ENCODE measurements around the gene TMEM37.

Gene TMEM37

DNA sequence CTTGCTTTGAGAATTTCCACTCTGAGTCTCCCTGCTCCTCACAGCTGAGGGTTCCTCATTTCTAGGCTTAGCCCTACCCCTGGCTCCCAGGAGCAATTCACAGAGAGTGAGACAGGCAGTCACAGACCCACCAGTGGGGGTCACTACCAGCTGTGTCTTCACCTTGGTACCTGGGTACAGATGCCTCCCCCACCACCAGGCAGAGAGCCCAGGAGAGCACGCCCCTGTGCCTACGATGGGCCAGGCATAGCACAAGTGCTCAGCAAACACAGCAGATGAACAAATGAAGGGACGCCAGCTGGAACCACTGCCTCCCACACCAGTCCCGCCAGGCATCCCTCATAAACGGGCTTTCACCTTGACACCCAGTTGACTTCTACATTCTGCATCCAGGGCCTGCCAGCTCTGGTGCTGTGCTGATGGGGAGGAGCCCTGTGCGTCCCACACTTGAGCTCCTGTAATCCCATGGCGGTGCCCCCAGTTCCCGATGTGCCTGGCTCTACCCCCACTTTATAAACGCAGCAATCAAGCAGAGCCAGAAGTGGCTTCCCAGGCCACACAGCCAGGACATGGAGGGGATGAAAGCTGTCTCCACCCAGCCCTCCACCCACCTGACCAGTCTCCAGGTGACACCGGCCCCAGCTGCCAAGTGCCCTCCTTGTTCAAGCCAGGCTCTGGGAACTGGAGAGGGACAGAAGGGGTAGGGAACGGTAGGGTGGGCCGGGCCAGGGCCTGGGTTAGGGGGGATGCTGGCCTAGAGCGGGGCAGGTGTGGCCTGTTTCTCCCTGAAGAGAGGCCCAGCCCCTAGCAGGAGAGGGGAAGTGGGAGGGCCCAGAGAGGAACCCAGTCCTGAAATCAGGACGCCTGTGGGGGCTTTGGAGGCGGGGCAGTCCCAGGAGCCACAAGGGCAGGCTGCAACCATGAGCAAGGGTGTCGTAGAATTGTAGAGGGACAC is 50.1 kb downstream of the TMEM37 start:
- no peak for DNase-seq

DNA sequence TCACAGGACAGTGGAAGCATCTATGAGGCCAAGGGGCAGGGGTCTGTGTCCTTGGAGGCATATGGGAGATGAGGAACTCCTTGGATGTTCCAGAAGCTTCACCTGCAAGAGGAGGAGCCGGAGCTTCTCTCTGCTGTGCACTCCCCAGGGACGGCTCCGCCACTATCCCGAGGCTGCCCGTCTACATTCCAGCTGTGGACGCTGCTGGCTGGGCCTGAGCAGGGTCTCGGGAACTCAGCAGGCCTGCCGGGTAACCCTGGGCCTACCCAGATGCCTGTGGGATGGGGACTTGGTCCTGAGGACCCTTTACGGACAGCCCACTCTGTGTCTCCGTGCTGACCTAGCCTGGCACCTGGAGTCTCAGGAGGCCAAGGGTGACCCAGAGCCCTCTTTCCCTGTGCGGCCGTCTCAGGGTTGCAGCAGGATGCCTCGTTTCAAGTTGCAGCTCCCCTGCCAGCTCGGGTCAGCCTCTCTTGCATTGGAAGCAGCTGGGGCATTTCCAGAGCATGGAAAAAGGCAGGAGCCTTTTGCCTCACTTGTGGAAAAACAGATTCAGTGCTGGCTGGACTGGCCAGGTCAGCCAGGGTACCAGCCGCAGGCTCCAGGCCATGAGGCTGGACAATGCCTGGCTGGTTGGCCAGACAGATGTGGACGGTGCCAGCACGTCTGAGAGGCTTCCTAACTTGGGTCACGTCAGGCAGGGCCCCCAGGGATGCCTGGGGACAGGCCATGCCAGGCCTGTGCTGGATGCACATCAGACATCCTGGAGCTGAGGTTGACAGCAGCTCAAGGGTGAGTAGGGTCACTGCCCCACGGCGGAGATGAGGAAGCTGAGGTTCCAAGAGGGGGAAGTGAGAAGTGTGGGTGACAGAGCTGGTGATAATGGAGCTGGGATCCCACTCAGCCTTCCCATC is 51.1 kb downstream of the TMEM37 start:
- peak; percentile 63 for DNase-seq

DNA sequence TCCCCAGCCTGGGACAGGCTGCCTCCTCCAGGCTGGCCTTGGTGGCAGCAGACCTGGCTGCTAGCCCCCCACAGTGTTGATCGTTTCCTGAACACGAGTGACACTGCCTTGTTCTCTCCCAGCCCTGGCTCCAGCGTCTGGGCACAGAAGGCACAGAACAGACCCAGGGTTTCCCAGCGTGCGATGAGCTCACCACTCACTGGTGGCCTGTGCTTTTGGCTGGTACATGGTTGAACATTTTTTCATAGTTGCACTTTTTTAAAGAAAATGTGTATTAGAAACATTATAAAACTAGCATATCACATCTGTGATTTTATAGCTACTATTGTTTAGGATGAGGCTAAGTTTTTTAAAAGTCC is 51.7 kb downstream of the TMEM37 start:
- no peak for DNase-seq

DNA sequence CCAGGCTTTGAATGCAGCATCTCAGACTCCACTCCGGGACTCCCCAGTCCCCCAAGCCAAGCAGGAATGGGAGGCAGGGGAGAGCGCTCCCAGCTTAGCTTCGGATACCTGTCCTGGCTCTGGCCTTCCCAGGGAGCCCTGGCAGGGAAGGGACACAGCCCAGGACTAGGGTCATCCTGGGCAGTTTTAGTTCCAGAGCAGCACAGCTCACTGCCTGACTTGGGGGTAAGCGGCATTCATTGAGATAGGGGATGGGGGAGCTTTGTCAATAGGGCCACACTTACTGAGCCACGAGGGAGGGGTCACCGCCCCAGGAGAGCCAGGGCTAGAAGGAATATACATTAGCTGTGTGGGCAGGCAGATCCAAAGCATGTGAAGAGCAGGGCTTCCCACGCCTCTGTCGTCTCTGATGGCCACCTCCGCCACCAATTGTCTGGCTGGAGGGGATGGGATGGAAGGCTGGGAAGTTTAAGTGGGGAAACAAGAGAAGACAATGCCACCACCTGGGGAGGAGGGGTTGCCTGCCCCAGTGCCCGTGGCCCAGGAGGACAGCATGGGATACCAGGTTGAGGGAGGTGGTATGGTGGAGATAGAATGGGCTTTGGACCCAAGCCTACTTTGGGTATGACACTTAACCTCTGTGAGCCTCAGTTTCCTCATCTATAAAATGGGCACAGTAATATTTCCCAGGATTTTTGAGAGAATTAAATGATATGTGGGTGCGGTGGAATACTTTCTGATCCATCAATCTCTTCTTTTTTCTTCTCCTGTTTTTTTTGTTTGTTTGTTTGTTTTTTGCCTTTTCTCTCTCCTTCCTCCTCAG is 52.5 kb downstream of the TMEM37 start:
- DNase-seq = no peak

DNA sequence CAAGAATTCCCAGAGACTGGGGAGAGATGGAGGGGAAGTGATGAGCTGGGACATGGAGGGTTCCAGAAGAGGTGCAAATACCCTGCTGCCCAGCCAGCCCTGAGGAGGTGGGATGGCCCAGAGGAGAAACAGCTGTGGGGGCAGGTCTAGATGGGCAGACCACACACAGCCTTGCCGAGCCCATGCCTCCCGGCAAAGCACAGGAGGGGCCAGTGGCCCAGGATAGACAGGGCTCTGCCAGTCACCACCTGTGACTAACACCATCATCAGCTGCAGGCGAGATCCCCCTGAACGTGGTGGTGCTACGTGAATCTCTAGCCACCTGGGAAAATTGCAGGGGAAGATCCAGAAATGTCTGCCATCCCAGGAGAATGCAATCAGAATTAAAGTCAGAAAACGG is 53.2 kb downstream of the TMEM37 start:
- no peak for DNase-seq

DNA sequence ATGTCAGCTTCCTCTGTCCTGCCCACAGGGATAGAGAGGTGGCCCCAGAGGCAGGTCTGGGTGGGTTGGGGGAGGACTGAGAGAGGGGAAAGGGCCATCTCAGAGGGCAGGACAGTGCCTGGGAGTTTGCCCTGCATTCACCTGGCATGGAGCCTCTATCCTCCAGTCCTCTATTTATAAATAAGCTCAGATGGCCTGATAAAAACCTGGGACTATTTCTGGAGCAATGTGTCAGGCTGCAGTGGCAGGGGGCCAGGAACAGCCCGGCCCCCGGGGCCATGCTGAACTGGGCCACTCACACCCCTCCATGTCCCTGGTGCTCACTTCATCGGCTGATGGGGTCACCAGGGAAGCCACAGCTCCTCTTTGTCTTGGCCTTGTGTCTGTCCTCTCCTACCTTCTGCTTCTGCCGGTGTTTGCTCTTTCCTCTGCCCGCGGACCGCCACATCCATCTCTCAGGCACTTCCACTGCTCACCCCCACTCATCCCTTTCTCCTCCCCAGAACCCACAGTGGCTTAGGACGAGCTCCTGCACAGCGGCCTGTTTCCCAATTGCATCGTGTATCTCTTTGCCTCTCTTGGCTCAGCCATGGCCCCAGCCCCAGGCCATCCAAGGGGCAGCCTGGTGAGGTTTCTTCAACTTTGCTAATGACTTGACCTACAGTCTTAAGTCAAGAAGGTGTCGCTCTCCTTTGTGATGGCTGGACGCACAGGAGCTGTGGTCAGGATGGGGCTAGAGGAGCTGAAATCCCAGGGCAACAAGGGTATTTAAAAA is 53.9 kb downstream of the TMEM37 start:
- no peak for DNase-seq

DNA sequence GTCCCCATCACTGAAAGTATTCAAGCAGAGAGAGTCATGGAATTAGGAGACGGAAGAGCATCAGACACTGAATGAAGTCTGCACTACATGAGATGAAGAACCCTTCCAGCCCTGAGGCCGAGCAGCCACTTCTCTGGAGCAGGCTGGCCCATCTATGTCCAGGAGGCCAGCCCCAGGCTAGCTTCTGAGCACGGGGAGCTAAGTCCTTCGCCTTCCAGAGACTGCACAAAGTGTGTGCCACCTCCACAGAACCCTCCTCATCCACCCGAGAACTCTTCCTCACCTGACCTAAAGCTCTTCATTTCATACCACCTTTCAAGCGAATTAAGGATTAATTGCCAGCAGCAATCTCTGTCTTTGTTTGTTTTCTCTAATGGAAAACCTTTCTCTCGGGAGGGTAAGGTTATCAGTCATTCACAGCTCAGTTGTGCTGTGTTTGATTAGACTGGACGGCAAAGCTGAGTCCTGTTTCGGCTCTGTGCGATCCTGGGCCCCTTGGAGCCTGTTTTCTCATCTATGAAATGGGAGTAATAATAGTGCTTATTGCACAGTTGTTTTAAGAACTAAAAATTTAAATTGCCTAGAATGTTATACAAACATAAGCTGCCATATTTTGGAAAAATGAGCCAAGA is 54.7 kb downstream of the TMEM37 start:
- DNase-seq = no peak

DNA sequence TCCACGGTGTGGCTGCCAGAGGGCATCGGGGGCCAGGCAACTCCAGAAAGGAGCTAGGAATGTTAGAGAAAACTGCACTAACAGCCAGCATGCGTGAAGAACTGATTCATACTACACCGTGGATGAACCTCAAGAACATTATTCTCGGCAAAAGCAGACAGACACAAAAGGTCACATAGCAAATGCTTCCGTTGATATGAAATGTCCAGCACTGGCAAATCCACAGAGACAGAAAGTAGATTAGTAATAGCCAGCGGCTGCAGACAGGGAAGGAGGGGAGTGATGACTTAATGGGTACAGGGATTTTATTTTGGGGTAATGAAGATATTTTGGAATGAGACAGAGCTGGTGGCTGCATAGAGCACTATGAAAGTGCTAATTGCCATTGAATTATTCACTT is 55.2 kb downstream of the TMEM37 start:
- DNase-seq = no peak

DNA sequence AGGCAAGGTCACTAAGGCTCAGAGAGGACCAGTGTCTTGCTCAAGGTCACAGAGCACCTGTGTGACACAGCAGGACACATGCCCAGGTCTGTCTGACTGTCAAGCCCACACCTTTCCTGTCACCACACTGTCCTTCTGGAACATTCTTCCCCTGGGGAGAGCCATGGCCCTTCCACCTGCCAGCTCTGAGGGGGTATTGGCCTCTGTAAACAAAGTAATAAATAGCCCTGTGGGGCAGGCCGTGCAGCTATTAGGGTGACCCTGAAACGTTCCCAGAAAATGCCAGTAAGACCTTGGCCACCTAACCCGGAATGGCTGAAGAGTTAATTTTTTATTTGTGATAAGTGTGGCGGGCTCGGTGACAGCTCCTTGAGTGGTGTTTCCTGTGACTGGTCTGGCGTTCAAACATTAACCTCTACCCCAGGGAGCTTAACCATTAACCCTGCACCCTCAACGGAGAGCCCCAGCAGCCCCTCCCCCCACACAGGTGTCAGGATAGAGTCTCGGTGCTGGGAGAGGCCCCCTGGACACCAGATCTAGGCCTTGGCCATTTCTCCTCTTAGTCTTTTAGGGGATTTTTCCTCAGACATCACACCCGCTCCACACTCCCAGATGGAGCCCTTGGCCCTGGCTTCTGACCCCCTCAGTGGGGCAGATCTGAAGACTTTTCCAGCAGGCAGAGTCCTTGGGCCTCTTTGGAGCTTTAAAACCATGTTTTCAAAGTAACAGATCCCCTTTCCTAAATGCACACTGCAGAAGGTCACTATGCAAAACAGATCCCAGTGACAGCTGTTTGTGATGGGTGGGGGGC is 56.0 kb downstream of the TMEM37 start:
- DNase-seq = no peak

Data from suppressor macrophage treated with lipopolysaccharide for 4 hours (primary cell).